ENCODE results near the gene AHNAK2.

GRCh38 chr14:104898870-104899510, 79.2 kb downstream of the AHNAK2 start:
- TF ChIP-seq CTCF (IDR thresholded peaks at IDR 0.05) (no peak), ZFX (IDR thresholded peaks at IDR 0.05; ENCODE audit: borderline replicate concordance) (no peak)

Data from 22Rv1 (cell line).